K562 (cell line): ENCODE data around the gene GALNT5. TPM values are rescaled to one million over a fixed set of nuclear protein-coding genes. Genes with fewer than 3 reads are reported as not detected.
A peak's percentile ranks its signal among the peaks of the same experiment; 100 is the strongest.

Source experiments
- ATAC-seq: fragments of 200-7000 bp; cut with Tn5 transposase; 3 replicates; pipeline ENCODE4 v1.9.1; 2020; ENCODE audit warnings: moderate library complexity
- BruUV-seq: library from RNA; stranded (reverse); fragments of 400-500 nt; replicated peaks from 2 replicates; lab custom pipeline; 2021; lab: Mats Ljungman, UMichigan
- CTCF ChIA-PET: fragments of 300-600 bp; formaldehyde crosslinking; extraction: SDS; loops from one replicate; lab custom pipeline; 2021; ENCODE audit warnings: low intra/inter-chr PET ratio; lab: Yijun Ruan, JAX
- POLR2A ChIA-PET: fragments of 300-600, 350-650 bp; sonication (Branson Sonifier 250); formaldehyde crosslinking; extraction: SDS; loops from one replicate; lab custom pipeline; 2021; ENCODE audit warnings: antibody characterized with exemption, inconsistent platforms; lab: Yijun Ruan, JAX
- DNase-seq, 4 experiments: peaks; one replicate each; pipeline versions ENCODE4 v3.0.0 to v3.0.0-alpha.2; 2011 to 2018; ENCODE audit warnings: low spot score in 3 of 4, mixed read lengths in 3 of 4; ENCODE audit errors: extremely low read depth in 1 of 4
- FAIRE-seq: peaks from 2 replicates; lab custom pipeline; 2011; peaks lifted over from hg19 to GRCh38; lab: Jason Lieb, UNC
- H2AFZ ChIP-seq: 2 replicates; pipeline ENCODE4 v1.6.0; 2011; ENCODE audit warnings: low read depth, low read length, control low read depth, inconsistent platforms
- H3K27ac ChIP-seq: fragments of 200-600 bp; 3 replicates; pipeline ENCODE4 v1.8.0; 2011; ENCODE audit warnings: low read depth, mild to moderate bottlenecking, control low read depth, inconsistent platforms, low read length, moderate library complexity, mixed read lengths; ENCODE audit errors: extremely low read depth
- H3K27me3 ChIP-seq, 2 experiments: fragments of 300-600 bp in 1 of 2; 2 replicates in 1 of 2; 3 replicates in 1 of 2; pipeline versions ENCODE4 v1.6.0 to v1.8.0; 2011; ENCODE audit warnings: inconsistent platforms in 2 of 2, low read length in 2 of 2, mild to moderate bottlenecking in 1 of 2, mixed read lengths in 1 of 2, moderate library complexity in 1 of 2; ENCODE audit not compliant: control insufficient read depth in 2 of 2, insufficient read depth in 2 of 2
- H3K36me3 ChIP-seq: fragments of 300-600 bp; 3 replicates; pipeline ENCODE4 v1.8.0; 2011; ENCODE audit warnings: mild to moderate bottlenecking, low read length, inconsistent platforms; ENCODE audit not compliant: control insufficient read depth, insufficient read depth
- H3K4me1 ChIP-seq, 2 experiments: fragments of 200-600 bp in 1 of 2; replicated peaks in 1 of 2; 2 replicates in 1 of 2; 3 replicates in 1 of 2; pipeline versions ENCODE4 v1.5.1 to v1.8.0; 2011; ENCODE audit warnings: inconsistent platforms in 2 of 2, low read length in 2 of 2, mild to moderate bottlenecking in 1 of 2, mixed read lengths in 1 of 2, moderate library complexity in 1 of 2; ENCODE audit not compliant: control insufficient read depth in 2 of 2, insufficient read depth in 2 of 2
- H3K4me2 ChIP-seq: 2 replicates; pipeline ENCODE4 v1.6.1; 2011; ENCODE audit warnings: low read length, control low read depth, inconsistent platforms, mixed read lengths; ENCODE audit not compliant: insufficient read depth
- H3K4me3 ChIP-seq: fragments of 200-600 bp; sonication (generic), shearing (Covaris generic); 2 replicates; pipeline ENCODE4 v1.5.1; 2016; ENCODE audit warnings: control low read depth, inconsistent platforms
- H3K79me2 ChIP-seq: fragments of 200-600 bp; 3 replicates; pipeline ENCODE4 v1.8.0; 2011; ENCODE audit warnings: low read length, inconsistent platforms; ENCODE audit not compliant: control insufficient read depth, insufficient read depth
- H3K9ac ChIP-seq, 2 experiments: 2 replicates each; pipeline versions ENCODE4 v1.6.0 to v1.6.1; 2011; ENCODE audit warnings: low read depth in 2 of 2, low read length in 2 of 2, control low read depth in 1 of 2, inconsistent platforms in 1 of 2, mild to moderate bottlenecking in 1 of 2, mixed read lengths in 1 of 2; ENCODE audit not compliant: insufficient read depth in 1 of 2
- H3K9me1 ChIP-seq: one replicate; pipeline ENCODE4 v1.6.0; 2011; ENCODE audit warnings: inconsistent platforms, mild to moderate bottlenecking, low read length, moderate library complexity; ENCODE audit not compliant: control insufficient read depth, insufficient read depth
- H3K9me3 ChIP-seq: replicated peaks from 2 replicates; pipeline ENCODE4 v1.5.1; 2011; ENCODE audit warnings: low read depth, low read length, inconsistent platforms; ENCODE audit not compliant: control insufficient read depth, insufficient read depth
- H4K20me1 ChIP-seq: replicated peaks from 2 replicates; pipeline ENCODE4 v1.6.1; 2011; ENCODE audit warnings: low read length, inconsistent platforms, mixed read lengths; ENCODE audit not compliant: control insufficient read depth, insufficient read depth
- CLOCK ChIP-seq: fragments of 250-450 bp; sonication (Bioruptor Pico); IDR thresholded peaks from 2 replicates; pipeline ENCODE4 v1.4.0; 2020; ENCODE audit warnings: mild to moderate bottlenecking, moderate library complexity, borderline replicate concordance
- CUX1 ChIP-seq: fragments of 200-800 bp; sonication (Bioruptor generic); IDR thresholded peaks from 2 replicates; pipeline ENCODE4 v1.6.1; 2016; ENCODE audit warnings: missing genetic modification characterization, missing compliant biosample characterization
- EZH2 ChIP-seq: IDR thresholded peaks from 2 replicates; pipeline ENCODE4 v1.6.1; 2012; ENCODE audit warnings: low read depth, mild to moderate bottlenecking, inconsistent platforms, low read length, borderline replicate concordance
- LCOR ChIP-seq: sonication (generic); formaldehyde crosslinking; IDR thresholded peaks from 2 replicates; pipeline ENCODE4 v1.8.0; 2022; ENCODE audit warnings: mild to moderate bottlenecking, missing genetic modification reagents
- MTA2 ChIP-seq: fragments of 450-650 bp; IDR thresholded peaks from 2 replicates; pipeline ENCODE4 v1.6.1; 2016; ENCODE audit warnings: low read depth
- POLR2AphosphoS5 ChIP-seq: IDR thresholded peaks from 2 replicates; pipeline ENCODE4 v1.6.1; 2011; ENCODE audit warnings: mild to moderate bottlenecking, low read depth, low read length, moderate library complexity; ENCODE audit not compliant: control insufficient read depth, insufficient read depth
- ZNF3 ChIP-seq: fragments of 250-450 bp; sonication (Bioruptor Pico); IDR thresholded peaks from 2 replicates; pipeline ENCODE4 v1.5.0; 2021; ENCODE audit warnings: mild to moderate bottlenecking, moderate library complexity
- ZNF586 ChIP-seq: fragments of 450-650 bp; formaldehyde crosslinking; conservative IDR thresholded peaks from 2 replicates; pipeline ENCODE4 v1.4.0; 2020; ENCODE audit warnings: mild to moderate bottlenecking, moderate library complexity
- ZNF740 ChIP-seq, 3 experiments: fragments of 200-800 bp in 1 of 3; sonication (Bioruptor generic) in 1 of 3; sonication (generic) in 1 of 3; formaldehyde crosslinking in 1 of 3; IDR thresholded peaks; 2 replicates each; pipeline versions ENCODE4 v1.6.1 to v1.8.0; 2016 to 2022; ENCODE audit warnings: mild to moderate bottlenecking in 2 of 3, missing compliant biosample characterization in 2 of 3, missing genetic modification characterization in 2 of 3, missing genetic modification reagents in 1 of 3
- WGBS: fragments of 100-300 bp; shearing (Covaris generic); methylation state at CpG from one replicate; pipeline ENCODE4 v1.1.6; 2016; ENCODE audit warnings: low coverage, mixed read lengths; ENCODE audit not compliant: insufficient coverage; ENCODE audit errors: missing lambda C conversion rate; 5-methylcytosine and 5-hydroxymethylcytosine counted together
- in situ Hi-C: fragments of 300-500 bp; cut with MboI; formaldehyde crosslinking; loops from 4 replicates; pipeline ENCODE4 v1.15.0; 2018; ENCODE audit warnings: inconsistent platforms, mixed read lengths
- intact Hi-C: fragments of 100-400 bp; cut with micrococcal nuclease; formaldehyde crosslinking; loops from 2 replicates; pipeline ENCODE4 v1.14.2; 2022
- polyA plus RNA-seq, 8 experiments: library from polyadenylated mRNA; depleted of rRNA in 4 of 8; stranded (reverse) in 5 of 8; unstranded in 3 of 8; fragments of >200 nt; fragmentation: Nextera tagmentation in 2 of 8; fragmentation: Illumina TruSeq in 1 of 8; extraction: Ambion mirVana in 2 of 8; extraction: Trizol in 1 of 8; gene quantifications; 2 replicates each; pipeline versions ENCODE4 v1.2.1 to v1.2.3, GENCODE V29; 2011 to 2014; ENCODE audit warnings: inconsistent platforms in 1 of 8, missing spikeins in 1 of 8
- total RNA-seq, 7 experiments: library from RNA; depleted of rRNA in 6 of 7; stranded (reverse); fragments of >200 nt in 6 of 7; fragmentation: Illumina TruSeq in 2 of 7; extraction: Trizol in 2 of 7; gene quantifications; 2 replicates each; pipeline versions ENCODE4 v1.2.1 to v1.2.3, GENCODE V29; 2011 to 2021; ENCODE audit warnings: low replicate concordance in 1 of 7

Gene GALNT5
- total and polyA plus RNA-seq, 9 of the 15 experiments (the other 6 are each of a cell fraction or from before 2014, with no cell fraction given) = 21.6 to 73.0 (median 54.7) TPM

GRCh38 chr2:157259960-157260359 lies 2.5 kb downstream of the GALNT5 start:
- peaks cover 3 to 34% of the 10 kb centered on the region in 2 experiments; a peak in 3 of 5 replicates for H3K4me1 ChIP-seq
- no peak overlapping the region for H2AFZ ChIP-seq
- H3K9ac ChIP-seq = peak overlapping the region; percentile 73 to 92; a peak in 3 of 4 replicates
- DNase-seq (no peak), FAIRE-seq (no peak), ATAC-seq (no peak)
- intact Hi-C loops = loop anchor here (2.0 to 5.0 kb wide), 2 partner anchors 65 to 1898 kb away; no protein-coding TSS in a partner anchor
- no peaks in the 10 kb centered on the region for H3K27me3 ChIP-seq
- H3K4me3 ChIP-seq = peak overlapping the region; percentile 53
- BruUV-seq = no TSS peak
- H3K4me2 ChIP-seq = peak overlapping the region; percentile 93
- no peaks in the 10 kb centered on the region for H3K9me3 ChIP-seq
- peak overlapping the region; percentile 94 for H3K27ac ChIP-seq
- ChIA-PET CTCF (no interaction called here), POLR2A (interaction anchor here (0.9 to 5.9 kb wide), 10 partner anchors 11 to 187 kb away, joined by 3 to 35 read pairs (median 4); no protein-coding TSS in a partner anchor)
- 2% methylated on average over 2 of the region's 2 CpGs for WGBS
- H3K79me2 ChIP-seq = peaks cover 92% of the 10 kb centered on the region
- H3K36me3 ChIP-seq = peaks cover 31% of the 10 kb centered on the region
- H4K20me1 ChIP-seq = no peaks in the 10 kb centered on the region
- no peaks in the 10 kb centered on the region for H3K9me1 ChIP-seq
- in situ Hi-C loops = no loop called here
- TF ChIP-seq MTA2 (no peak), CLOCK (CRISPR knock-in tag) (peak; percentile 36; the same call in 1 of the 2 replicates), ZNF3 (CRISPR knock-in tag) (no peak), EZH2 (no peak), CUX1 (peak; percentile 65; the same call in 1 of the 2 replicates), POLR2AphosphoS5 (peak; percentile 43; the same call in 1 of the 2 replicates), ZNF740 (CRISPR knock-in tag; IDR thresholded peaks at IDR 0.05) (no peak), ZNF740 (tag; IDR thresholded peaks at IDR 0.05) (no peak), ZNF586 (CRISPR knock-in tag) (no peak), LCOR (no peak)
